Right lobe of liver (tissue), 6 donors: ENCODE results near the gene GNPTAB. TPM values are rescaled to one million over a fixed set of nuclear protein-coding genes. Genes with fewer than 3 reads are reported as not detected.

Experiments used
- ATAC-seq, 4 donors: fragments of 200-7000 bp; cut with Tn5 transposase; one replicate each; pipeline ENCODE4 v1.9.1; 2020; ENCODE audit warnings: mild to moderate bottlenecking in 4 of 4, moderate library complexity in 4 of 4
- DNase-seq, 3 donors: peaks; one replicate each; pipeline ENCODE4 v3.0.0-alpha.2; 2020
- H3K27ac ChIP-seq, 3 donors: fragments of 200-600 bp; one replicate each; pipeline ENCODE4 v1.8.0; 2022
- H3K27me3 ChIP-seq, 2 donors: fragments of 200-600 bp; one replicate each; pipeline ENCODE4 v1.8.0; 2022
- H3K36me3 ChIP-seq, 4 donors: fragments of 200-600 bp; sonication (generic) in 1 of 4; one replicate each; pipeline versions ENCODE4 v1.5.1 to v1.8.0; 2017 to 2022; ENCODE audit warnings: control low read depth in 1 of 4
- H3K4me1 ChIP-seq, 4 donors: fragments of 200-600 bp; sonication (generic) in 1 of 4; one replicate each; pipeline versions ENCODE4 v1.5.1 to v1.8.0; 2017 to 2022; ENCODE audit warnings: control low read depth in 1 of 4
- H3K4me3 ChIP-seq, 3 donors: fragments of 200-600 bp; one replicate each; pipeline ENCODE4 v1.8.0; 2022
- H3K9me3 ChIP-seq, 4 donors: fragments of 200-600 bp; sonication (generic) in 1 of 4; one replicate each; pipeline versions ENCODE4 v1.5.1 to v1.8.0; 2017 to 2022; ENCODE audit warnings: control low read depth in 1 of 4
- CTCF ChIP-seq, 4 donors: fragments of 200-600 bp in 3 of 4; fragments of 450-650 bp in 1 of 4; IDR thresholded peaks; one replicate each; pipeline versions ENCODE4 v1.5.1 to v1.8.0; 2016 to 2022; ENCODE audit warnings: antibody characterized with exemption in 4 of 4, mild to moderate bottlenecking in 2 of 4
- POLR2A ChIP-seq: fragments of 450-650 bp; IDR thresholded peaks from one replicate; pipeline ENCODE4 v1.6.1; 2017; ENCODE audit warnings: antibody characterized with exemption, mild to moderate bottlenecking
- WGBS: methylation state at CpG from one replicate; pipeline ENCODE4 v1.1.6; 2018; ENCODE audit warnings: low coverage, low lambda C conversion rate; ENCODE audit not compliant: insufficient coverage; ENCODE audit errors: missing lambda C conversion rate; 5-methylcytosine and 5-hydroxymethylcytosine counted together
- intact Hi-C, 2 donors: fragments of 100-400 bp; cut with DNase I; formaldehyde crosslinking; loops; one replicate each; pipeline versions ENCODE4 v1.11.2 to v1.14.1; 2022
- total RNA-seq, 6 experiments: library from RNA; depleted of rRNA in 2 of 6; stranded (reverse); fragments of >200 nt in 2 of 6; fragmentation: NEBNext Ultra II Directional in 3 of 6; extraction: Animal tissue kit (Norgen Biotek cat#: 25700) in 3 of 6; gene quantifications; one replicate each; pipeline versions ENCODE4 v1.1.0 to v1.2.4, GENCODE V29; 2016 to 2023
- donor health status: DM: no; HTN: yes; CAD: no.
- donor health status: DM: no; HTN: no; CAD: no.
- donor health status: DM: no; HTN: no; CAD: no.
- donor health status: DM: no; HTN: yes; CAD: no.
- donor health status: DM: no; HTN: yes; CAD: no.

Gene GNPTAB
- total RNA-seq, 6 experiments from 2014 or later: 8.8 to 17.4 (median 14.1) TPM

- WGBS: 83% methylated on average over 1 of the region's 1 CpG
- Histone ChIP-seq H3K36me3 (peaks cover 0 to 47% (median under 1%) of the 10 kb centered on the region in 4 donors), H3K27me3 (no peaks in the 10 kb centered on the region), H3K4me3 (no peak overlapping the region), H3K9me3 (no peaks in the 10 kb centered on the region), H3K27ac (no peak overlapping the region), H3K4me1 (peaks cover 0 to 12% (median 2%) of the 10 kb centered on the region in 4 donors)
- DNase-seq: no peak
- intact Hi-C loops: no loop called here
- no peak for TF ChIP-seq CTCF (IDR thresholded peaks at IDR 0.05)
- no peak for TF ChIP-seq POLR2A
- no peak for ATAC-seq
Observed at GRCh38 chr12:101732318-101732717, 98.4 kb downstream of the GNPTAB start.

GRCh38 chr12:101729842-101730241 is 100.9 kb downstream of the GNPTAB start:
- Histone ChIP-seq H3K4me1 (peaks cover 0 to 10% (median 2%) of the 10 kb centered on the region in 4 donors), H3K9me3 (no peaks in the 10 kb centered on the region), H3K36me3 (peaks cover 0 to 67% (median 6%) of the 10 kb centered on the region in 4 donors), H3K4me3 (no peak overlapping the region), H3K27ac (no peak overlapping the region), H3K27me3 (no peaks in the 10 kb centered on the region)
- ATAC-seq (no peak), DNase-seq (no peak)
- intact Hi-C loops: no loop called here
- TF ChIP-seq POLR2A (no peak), CTCF (IDR thresholded peaks at IDR 0.05) (no peak)

- no peak for TF ChIP-seq POLR2A
- no peak for TF ChIP-seq CTCF (IDR thresholded peaks at IDR 0.05)
- intact Hi-C loops: no loop called here
- H3K36me3 ChIP-seq: peaks cover 4 to 77% (median 12%) of the 10 kb centered on the region in 4 donors
- ATAC-seq (no peak), DNase-seq (no peak)
- no peaks in the 10 kb centered on the region for H3K4me1 ChIP-seq
- H3K27me3 ChIP-seq: no peaks in the 10 kb centered on the region
- H3K9me3 ChIP-seq: no peaks in the 10 kb centered on the region
- H3K27ac ChIP-seq: no peak overlapping the region
- no peak overlapping the region for H3K4me3 ChIP-seq
Observed at GRCh38 chr12:101727098-101727497, 103.7 kb downstream of the GNPTAB start.

- TF ChIP-seq CTCF (IDR thresholded peaks at IDR 0.05) (no peak), POLR2A (no peak)
- Histone ChIP-seq H3K27ac (no peak overlapping the region), H3K4me3 (no peak overlapping the region), H3K4me1 (no peaks in the 10 kb centered on the region), H3K9me3 (no peaks in the 10 kb centered on the region), H3K27me3 (no peaks in the 10 kb centered on the region), H3K36me3 (peaks cover 4 to 41% (median 12%) of the 10 kb centered on the region in 4 donors)
- 98% methylated on average over 3 of the region's 4 CpGs for WGBS
- DNase-seq (no peak), ATAC-seq (no peak)
- intact Hi-C loops: no loop called here
Observed at GRCh38 chr12:101722392-101722791, 108.4 kb downstream of the GNPTAB start.

- DNase-seq (no peak), ATAC-seq (no peak)
- Histone ChIP-seq H3K27me3 (no peaks in the 10 kb centered on the region), H3K27ac (no peak overlapping the region), H3K36me3 (peaks cover 4 to 23% (median 8%) of the 10 kb centered on the region in 4 donors), H3K9me3 (no peaks in the 10 kb centered on the region), H3K4me1 (peaks cover 0 to 12% (median 2%) of the 10 kb centered on the region in 4 donors), H3K4me3 (no peak overlapping the region)
- intact Hi-C loops: no loop called here
- TF ChIP-seq CTCF (IDR thresholded peaks at IDR 0.05): no peak
- TF ChIP-seq POLR2A: no peak
Observed at GRCh38 chr12:101720118-101720517, 110.6 kb downstream of the GNPTAB start.
